Measurements from ENCODE around the gene CCL22. TPM values are rescaled to one million over a fixed set of nuclear protein-coding genes. Genes with fewer than 3 reads are reported as not detected.

CCL22 gene
- total and polyA plus RNA-seq, 2 experiments from 2014 or later, result 0.13 TPM; not detected in 1

GRCh38 chr16:57386381-57386951 is 27.9 kb downstream of the CCL22 start:
- WGBS (ENCODE audit: low lambda C conversion rate, missing lambda C conversion rate), result 77% methylated on average over 5 of the region's 5 CpGs

GRCh38 chr16:57387598-57388354 is 29.2 kb downstream of the CCL22 start:
- peak overlapping the region; percentile 41 for H2AFZ ChIP-seq
- no peaks in the 10 kb centered on the region for H3K79me2 ChIP-seq
- H4K20me1 ChIP-seq (ENCODE audit: insufficient read depth, poor library complexity, severe bottlenecking), result no peaks in the 10 kb centered on the region
- WGBS (ENCODE audit: low lambda C conversion rate, missing lambda C conversion rate), result 91% methylated on average over 3 of the region's 3 CpGs
- no peaks in the 10 kb centered on the region for H3K9me2 ChIP-seq (replicated peaks; ENCODE audit: insufficient read depth)
- DNase-seq (ENCODE audit: low spot score), result no peak
- no peaks in the 10 kb centered on the region for H3K9me3 ChIP-seq (ENCODE audit: low read depth)
- peak overlapping the region; percentile 73 for H3K27ac ChIP-seq
- no peaks in the 10 kb centered on the region for H3K27me3 ChIP-seq
- no peaks in the 10 kb centered on the region for H3K36me3 ChIP-seq (replicated peaks; ENCODE audit: insufficient read depth, low read depth)
- H3K4me3 ChIP-seq, result no peak overlapping the region
- TF ChIP-seq CTCF (IDR thresholded peaks at IDR 0.05; ENCODE audit: poor library complexity) (no peak), EZH2phosphoT487 (IDR thresholded peaks at IDR 0.05; ENCODE audit: low read depth, severe bottlenecking, unreplicated experiment) (no peak), EZH2 (IDR thresholded peaks at IDR 0.05; ENCODE audit: borderline replicate concordance) (no peak)
- H3K4me2 ChIP-seq, result no peak overlapping the region
- H3K4me1 ChIP-seq (ENCODE audit: insufficient read depth), result peaks cover 18% of the 10 kb centered on the region

More at GRCh38 chr16:57386381-57386951, 27.9 kb downstream of the CCL22 start:
- no peak for DNase-seq (ENCODE audit: low spot score)
- Histone ChIP-seq H3K4me1 (ENCODE audit: insufficient read depth) (peaks cover 18% of the 10 kb centered on the region), H3K27me3 (no peaks in the 10 kb centered on the region), H3K36me3 (replicated peaks; ENCODE audit: insufficient read depth, low read depth) (no peaks in the 10 kb centered on the region), H3K79me2 (no peaks in the 10 kb centered on the region), H3K27ac (no peak overlapping the region), H2AFZ (no peak overlapping the region), H4K20me1 (ENCODE audit: insufficient read depth, poor library complexity, severe bottlenecking) (no peaks in the 10 kb centered on the region), H3K4me3 (no peak overlapping the region), H3K9me2 (replicated peaks; ENCODE audit: insufficient read depth) (no peaks in the 10 kb centered on the region), H3K4me2 (no peak overlapping the region), H3K9me3 (ENCODE audit: low read depth) (no peaks in the 10 kb centered on the region)
- TF ChIP-seq EZH2 (IDR thresholded peaks at IDR 0.05; ENCODE audit: borderline replicate concordance), result no peak
- TF ChIP-seq EZH2phosphoT487 (IDR thresholded peaks at IDR 0.05; ENCODE audit: low read depth, severe bottlenecking, unreplicated experiment), result no peak
- no peak for TF ChIP-seq CTCF (IDR thresholded peaks at IDR 0.05; ENCODE audit: poor library complexity)

- no peak overlapping the region for H2AFZ ChIP-seq
- H3K27me3 ChIP-seq, result no peaks in the 10 kb centered on the region
- no peaks in the 10 kb centered on the region for H3K79me2 ChIP-seq
- H3K4me2 ChIP-seq, result no peak overlapping the region
- H3K27ac ChIP-seq, result peak overlapping the region; percentile 73
- H3K36me3 ChIP-seq (replicated peaks; ENCODE audit: insufficient read depth, low read depth), result no peaks in the 10 kb centered on the region
- 80% methylated on average over 7 of the region's 7 CpGs for WGBS (ENCODE audit: low lambda C conversion rate, missing lambda C conversion rate)
- no peaks in the 10 kb centered on the region for H4K20me1 ChIP-seq (ENCODE audit: insufficient read depth, poor library complexity, severe bottlenecking)
- DNase-seq (ENCODE audit: low spot score), result no peak
- H3K4me1 ChIP-seq (ENCODE audit: insufficient read depth), result peaks cover 15% of the 10 kb centered on the region
- no peaks in the 10 kb centered on the region for H3K9me2 ChIP-seq (replicated peaks; ENCODE audit: insufficient read depth)
- H3K4me3 ChIP-seq, result no peak overlapping the region
- TF ChIP-seq CTCF (IDR thresholded peaks at IDR 0.05; ENCODE audit: poor library complexity) (no peak), EZH2phosphoT487 (IDR thresholded peaks at IDR 0.05; ENCODE audit: low read depth, severe bottlenecking, unreplicated experiment) (no peak), EZH2 (IDR thresholded peaks at IDR 0.05; ENCODE audit: borderline replicate concordance) (no peak)
- no peaks in the 10 kb centered on the region for H3K9me3 ChIP-seq (ENCODE audit: low read depth)
Measured at GRCh38 chr16:57388359-57389086, 29.9 kb downstream of the CCL22 start.
